Lower lobe of right lung (tissue), 2 donors: ENCODE data around the gene KCNC4. TPM values are rescaled to one million over a fixed set of nuclear protein-coding genes. Genes with fewer than 3 reads are reported as not detected.
A peak's percentile ranks its signal among the peaks of the same experiment; 100 is the strongest.

Source experiments
- ATAC-seq, 2 donors: fragments of 200-7000 bp; cut with Tn5 transposase; one replicate each; pipeline ENCODE4 v1.9.1; 2020 to 2022; ENCODE audit warnings: mild to moderate bottlenecking in 2 of 2, moderate library complexity in 2 of 2
- DNase-seq: peaks from one replicate; pipeline ENCODE4 v3.0.0-alpha.2; 2020
- H3K27ac ChIP-seq: fragments of 200-600 bp; one replicate; pipeline ENCODE4 v1.8.0; 2022
- H3K27me3 ChIP-seq: fragments of 200-600 bp; one replicate; pipeline ENCODE4 v1.8.0; 2022; ENCODE audit warnings: low read depth
- H3K36me3 ChIP-seq: fragments of 200-600 bp; one replicate; pipeline ENCODE4 v1.8.0; 2022; ENCODE audit warnings: mild to moderate bottlenecking
- H3K4me1 ChIP-seq: fragments of 200-600 bp; one replicate; pipeline ENCODE4 v1.8.0; 2022
- H3K4me3 ChIP-seq: fragments of 200-600 bp; one replicate; pipeline ENCODE4 v1.8.0; 2022; ENCODE audit warnings: mild to moderate bottlenecking
- H3K9me3 ChIP-seq: fragments of 200-600 bp; one replicate; pipeline ENCODE4 v1.8.0; 2022
- CTCF ChIP-seq: fragments of 200-600 bp; IDR thresholded peaks from one replicate; pipeline ENCODE4 v1.8.0; 2022; ENCODE audit warnings: antibody characterized with exemption, mild to moderate bottlenecking
- intact Hi-C: fragments of 100-400 bp; cut with DNase I; formaldehyde crosslinking; loops from one replicate; pipeline ENCODE4 v1.11.0; 2022
- total RNA-seq: library from RNA; stranded (reverse); fragmentation: NEBNext Ultra II Directional; extraction: Animal tissue kit (Norgen Biotek cat#: 25700); gene quantifications from one replicate; pipeline ENCODE4 v1.2.1, GENCODE V29; 2021
- donor health status: DM: no; HTN: yes; CAD: no; lungs with severe emphysema.

The KCNC4 gene
- total RNA-seq, 1 donor from 2014 or later: 10.0 TPM

- ATAC-seq (no peak), DNase-seq (no peak)
- Histone ChIP-seq H3K4me1 (no peaks in the 10 kb centered on the region), H3K4me3 (no peak overlapping the region), H3K36me3 (no peaks in the 10 kb centered on the region), H3K27ac (no peak overlapping the region), H3K9me3 (no peaks in the 10 kb centered on the region), H3K27me3 (peaks cover 3% of the 10 kb centered on the region)
- TF ChIP-seq CTCF: no peak
- intact Hi-C loops: no loop called here
Observed at GRCh38 chr1:110189181-110189580, 20.9 kb upstream of the KCNC4 start.

GRCh38 chr1:110190282-110190929, 19.7 kb upstream of the KCNC4 start:
- H3K9me3 ChIP-seq: no peaks in the 10 kb centered on the region
- no peak overlapping the region for H3K27ac ChIP-seq
- no peak overlapping the region for H3K4me3 ChIP-seq
- H3K27me3 ChIP-seq: no peaks in the 10 kb centered on the region
- intact Hi-C loops: no loop called here
- no peaks in the 10 kb centered on the region for H3K4me1 ChIP-seq
- DNase-seq (no peak), ATAC-seq (no peak)
- no peaks in the 10 kb centered on the region for H3K36me3 ChIP-seq
- TF ChIP-seq CTCF: no peak

DNA sequence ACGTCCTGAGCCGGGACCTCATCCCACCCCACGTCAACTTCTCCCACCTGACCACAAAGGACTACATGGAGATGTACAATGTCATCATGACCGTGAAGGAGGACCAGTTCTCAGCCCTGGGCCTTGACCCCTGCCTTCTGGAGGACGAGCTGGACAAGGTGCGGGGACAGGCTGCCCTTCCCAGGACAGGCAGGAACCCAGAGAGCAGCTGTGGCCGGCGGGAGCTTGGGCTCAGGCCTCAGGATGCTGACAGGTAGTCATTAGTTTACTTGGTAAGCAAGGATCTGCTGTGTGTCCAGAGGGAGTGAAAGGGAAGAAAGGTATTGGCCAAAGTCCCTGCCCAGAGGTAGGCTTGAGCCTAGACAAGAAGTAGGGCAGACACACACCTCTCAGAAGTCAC, 17.6 kb upstream of the KCNC4 start:
- intact Hi-C loops: no loop called here
- H3K36me3 ChIP-seq: no peaks in the 10 kb centered on the region
- H3K27me3 ChIP-seq: no peaks in the 10 kb centered on the region
- ATAC-seq: no peak
- no peak for DNase-seq
- no peak overlapping the region for H3K27ac ChIP-seq
- H3K9me3 ChIP-seq: no peaks in the 10 kb centered on the region
- H3K4me3 ChIP-seq: no peak overlapping the region
- no peaks in the 10 kb centered on the region for H3K4me1 ChIP-seq
- TF ChIP-seq CTCF: no peak

- ATAC-seq (no peak), DNase-seq (no peak)
- Histone ChIP-seq H3K36me3 (no peaks in the 10 kb centered on the region), H3K27me3 (no peaks in the 10 kb centered on the region), H3K4me3 (no peak overlapping the region), H3K9me3 (no peaks in the 10 kb centered on the region), H3K27ac (no peak overlapping the region), H3K4me1 (no peaks in the 10 kb centered on the region)
- TF ChIP-seq CTCF: no peak
- intact Hi-C loops: no loop called here
Observed at GRCh38 chr1:110195196-110195595, 14.9 kb upstream of the KCNC4 start.

GRCh38 chr1:110196917-110197765, 13.0 kb upstream of the KCNC4 start:
- H3K9me3 ChIP-seq: no peaks in the 10 kb centered on the region
- H3K4me1 ChIP-seq: no peaks in the 10 kb centered on the region
- H3K4me3 ChIP-seq: no peak overlapping the region
- ATAC-seq: peak; percentile 65 to 81
- TF ChIP-seq CTCF: peak; percentile 78
- intact Hi-C loops: no loop called here
- no peaks in the 10 kb centered on the region for H3K36me3 ChIP-seq
- no peak overlapping the region for H3K27ac ChIP-seq
- DNase-seq: no peak
- H3K27me3 ChIP-seq: no peaks in the 10 kb centered on the region
